Spleen (tissue), 11 donors: Measurements from ENCODE around the gene GPR180. TPM values are rescaled to one million over a fixed set of nuclear protein-coding genes. Genes with fewer than 3 reads are reported as not detected.
A peak's percentile ranks its signal among the peaks of the same experiment; 100 is the strongest.

ENCODE experiments used
- DNase-seq: peaks from one replicate; pipeline ENCODE4 v3.0.0-alpha.2; 2020
- H3K27ac ChIP-seq, 8 donors: fragments of 200-600 bp; sonication (generic) in 7 of 8; 1 replicate in 4 of 8; 2 replicates in 4 of 8; pipeline versions ENCODE4 v1.5.0 to v1.8.0; 2016 to 2021; ENCODE audit warnings: inconsistent platforms in 4 of 8, mild to moderate bottlenecking in 4 of 8, moderate library complexity in 1 of 8
- H3K27me3 ChIP-seq, 7 donors: fragments of 200-600 bp; sonication (generic) in 6 of 7; replicated peaks in 1 of 7; 1 replicate in 4 of 7; 2 replicates in 3 of 7; pipeline versions ENCODE4 v1.5.0 to v1.8.0; 2016 to 2021; ENCODE audit warnings: inconsistent platforms in 3 of 7, mild to moderate bottlenecking in 1 of 7
- H3K36me3 ChIP-seq, 6 donors: fragments of 200-600 bp; sonication (generic) in 5 of 6; 1 replicate in 4 of 6; 2 replicates in 2 of 6; pipeline versions ENCODE4 v1.5.0 to v1.8.0; 2016 to 2021; ENCODE audit warnings: inconsistent platforms in 2 of 6
- H3K4me1 ChIP-seq, 6 donors: fragments of 200-600 bp; sonication (generic) in 5 of 6; 1 replicate in 3 of 6; 2 replicates in 3 of 6; pipeline versions ENCODE4 v1.5.0 to v1.8.0; 2016 to 2021; ENCODE audit warnings: inconsistent platforms in 3 of 6
- H3K4me3 ChIP-seq, 8 donors: fragments of 200-600 bp; sonication (generic) in 7 of 8; 1 replicate in 4 of 8; 2 replicates in 4 of 8; pipeline versions ENCODE4 v1.5.0 to v1.8.0; 2016 to 2021; ENCODE audit warnings: inconsistent platforms in 4 of 8, mild to moderate bottlenecking in 4 of 8, moderate library complexity in 2 of 8
- H3K9me3 ChIP-seq, 8 donors: fragments of 200-600 bp; sonication (generic) in 7 of 8; 1 replicate in 4 of 8; 2 replicates in 4 of 8; pipeline versions ENCODE4 v1.5.0 to v1.8.0; 2016 to 2021; ENCODE audit warnings: inconsistent platforms in 4 of 8
- POLR2A ChIP-seq, 3 donors: fragments of 450-650 bp; IDR thresholded peaks; one replicate each; pipeline ENCODE4 v1.5.1; 2017; ENCODE audit warnings: antibody characterized with exemption in 3 of 3, mild to moderate bottlenecking in 1 of 3
- POLR2AphosphoS5 ChIP-seq, 3 donors: sonication (generic); formaldehyde crosslinking; IDR thresholded peaks; one replicate each; pipeline ENCODE4 v1.5.1; 2017; ENCODE audit warnings: antibody characterized with exemption in 3 of 3
- WGBS, 5 donors: extraction: QIAGEN DNeasy Blood & Tissue Kit in 3 of 5; methylation state at CpG; one replicate each; pipeline versions ENCODE4 v1.1.5 to v1.1.7; 2013 to 2018; 5-methylcytosine and 5-hydroxymethylcytosine counted together
- intact Hi-C: fragments of 100-400 bp; cut with DNase I; formaldehyde crosslinking; loops from one replicate; pipeline ENCODE4 v1.15.0; 2023; ENCODE audit warnings: low total_unique reads
- polyA plus RNA-seq, 3 donors: library from polyadenylated mRNA; stranded (reverse); fragments of 200-250 nt; gene quantifications; one replicate each; pipeline ENCODE4 v1.2.1, GENCODE V29; 2013
- total RNA-seq, 7 donors: library from RNA; depleted of rRNA in 3 of 7; stranded (reverse); fragments of >200 nt in 3 of 7; fragmentation: NEBNext Ultra II Directional in 4 of 7; extraction: Animal tissue kit (Norgen Biotek cat#: 25700) in 4 of 7; gene quantifications; one replicate each; pipeline versions ENCODE4 v1.1.0 to v1.2.1, GENCODE V29; 2016 to 2021
- TF ChIP-seq, protein P1 (sequence below), 11 experiments: fragments of 200-600 bp in 7 of 11; fragments of 450-650 bp in 4 of 11; sonication (generic) in 4 of 11; IDR thresholded peaks in 8 of 11; conservative IDR thresholded peaks in 3 of 11; 1 replicate in 7 of 11; 2 replicates in 4 of 11; pipeline versions ENCODE4 v1.4.0 to v1.8.0; 2016 to 2021; ENCODE audit warnings: antibody characterized with exemption in 11 of 11, inconsistent platforms in 4 of 11, mild to moderate bottlenecking in 1 of 11
- donor health status: healthy with polysubstance abuse.
- donor health status: DM: no; HTN: no; CAD: no; lungs with moderate emphysema.
- donor health status: DM: no; HTN: no; CAD: no.
- donor health status: Bipolar disorder and iron deficiency.
- donor health status: healthy.
- donor health status: DM: no; HTN: no; CAD: no.
- donor health status: DM: yes; HTN: yes; CAD: no.

GPR180 gene
- total and polyA plus RNA-seq, 10 donors: 1.2 to 8.6 (median 4.2) TPM

DNA sequence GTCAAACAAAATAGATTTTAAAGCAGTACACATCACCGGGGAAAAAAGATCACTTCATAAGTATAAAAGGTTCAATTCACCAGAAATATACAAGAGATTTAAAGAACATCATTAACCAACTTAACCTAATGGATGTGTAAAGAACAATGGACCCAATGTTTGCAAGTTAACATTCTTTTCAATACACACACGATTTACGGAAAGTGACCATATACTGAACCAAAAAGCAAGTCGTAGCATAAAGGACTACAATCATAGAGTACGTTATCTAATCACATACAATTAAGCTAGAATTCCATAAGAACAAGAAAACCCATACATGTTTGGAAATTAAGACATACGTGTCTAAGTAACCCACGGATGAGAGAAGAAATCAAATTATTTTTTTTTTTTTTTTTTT lies 15.3 kb upstream of the GPR180 start:
- Histone ChIP-seq H3K4me3 (no peak overlapping the region), H3K36me3 (peaks cover 0 to 88% (median 38%) of the 10 kb centered on the region in 6 donors), H3K27me3 (no peaks in the 10 kb centered on the region), H3K27ac (no peak overlapping the region), H3K4me1 (peaks cover 0 to 15% (median 4%) of the 10 kb centered on the region in 6 donors), H3K9me3 (no peaks in the 10 kb centered on the region)
- TF ChIP-seq POLR2A (IDR thresholded peaks at IDR 0.05): no peak
- TF ChIP-seq POLR2AphosphoS5 (IDR thresholded peaks at IDR 0.05): no peak
- TF ChIP-seq, protein P1, sequence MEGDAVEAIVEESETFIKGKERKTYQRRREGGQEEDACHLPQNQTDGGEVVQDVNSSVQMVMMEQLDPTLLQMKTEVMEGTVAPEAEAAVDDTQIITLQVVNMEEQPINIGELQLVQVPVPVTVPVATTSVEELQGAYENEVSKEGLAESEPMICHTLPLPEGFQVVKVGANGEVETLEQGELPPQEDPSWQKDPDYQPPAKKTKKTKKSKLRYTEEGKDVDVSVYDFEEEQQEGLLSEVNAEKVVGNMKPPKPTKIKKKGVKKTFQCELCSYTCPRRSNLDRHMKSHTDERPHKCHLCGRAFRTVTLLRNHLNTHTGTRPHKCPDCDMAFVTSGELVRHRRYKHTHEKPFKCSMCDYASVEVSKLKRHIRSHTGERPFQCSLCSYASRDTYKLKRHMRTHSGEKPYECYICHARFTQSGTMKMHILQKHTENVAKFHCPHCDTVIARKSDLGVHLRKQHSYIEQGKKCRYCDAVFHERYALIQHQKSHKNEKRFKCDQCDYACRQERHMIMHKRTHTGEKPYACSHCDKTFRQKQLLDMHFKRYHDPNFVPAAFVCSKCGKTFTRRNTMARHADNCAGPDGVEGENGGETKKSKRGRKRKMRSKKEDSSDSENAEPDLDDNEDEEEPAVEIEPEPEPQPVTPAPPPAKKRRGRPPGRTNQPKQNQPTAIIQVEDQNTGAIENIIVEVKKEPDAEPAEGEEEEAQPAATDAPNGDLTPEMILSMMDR (IDR thresholded peaks at IDR 0.05 in 8 of 11, conservative IDR thresholded peaks at IDR 0.05 in 3 of 11): no peak
- DNase-seq: no peak
- 94 to 96% (median 95%) methylated on average over 7 of the region's 7 CpGs for WGBS, 5 donors
- intact Hi-C loops: no loop called here

DNA sequence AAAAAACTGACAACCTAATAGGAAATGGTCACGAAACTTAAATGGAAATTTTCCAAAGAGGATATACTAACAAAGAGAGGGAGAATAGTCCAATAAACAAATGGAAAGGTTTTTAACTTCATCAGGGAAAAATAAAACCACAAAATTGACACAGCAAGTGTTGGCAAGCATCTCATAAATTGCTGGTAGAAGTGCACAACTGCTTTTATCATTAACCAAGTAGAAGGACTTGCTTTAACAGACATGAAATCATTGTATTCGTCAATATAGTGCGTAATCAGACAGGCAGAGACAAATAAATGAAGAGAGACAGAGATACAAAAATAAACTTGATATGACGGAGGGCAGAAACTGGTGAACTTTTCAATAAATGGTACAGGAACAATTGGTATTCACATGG lies 13.1 kb upstream of the GPR180 start:
- Histone ChIP-seq H3K4me3 (no peak overlapping the region), H3K36me3 (peaks cover 0 to 86% (median 34%) of the 10 kb centered on the region in 6 donors), H3K4me1 (peaks cover 0 to 30% (median 9%) of the 10 kb centered on the region in 6 donors), H3K9me3 (no peaks in the 10 kb centered on the region), H3K27me3 (no peaks in the 10 kb centered on the region), H3K27ac (no peak overlapping the region)
- TF ChIP-seq, protein P1 (IDR thresholded peaks at IDR 0.05 in 8 of 11, conservative IDR thresholded peaks at IDR 0.05 in 3 of 11): no peak
- TF ChIP-seq POLR2A (IDR thresholded peaks at IDR 0.05) (no peak), POLR2AphosphoS5 (IDR thresholded peaks at IDR 0.05) (no peak)
- intact Hi-C loops: no loop called here
- WGBS, 5 donors: 94 to 97% (median 96%) methylated on average over 4 of the region's 4 CpGs
- no peak for DNase-seq

DNA sequence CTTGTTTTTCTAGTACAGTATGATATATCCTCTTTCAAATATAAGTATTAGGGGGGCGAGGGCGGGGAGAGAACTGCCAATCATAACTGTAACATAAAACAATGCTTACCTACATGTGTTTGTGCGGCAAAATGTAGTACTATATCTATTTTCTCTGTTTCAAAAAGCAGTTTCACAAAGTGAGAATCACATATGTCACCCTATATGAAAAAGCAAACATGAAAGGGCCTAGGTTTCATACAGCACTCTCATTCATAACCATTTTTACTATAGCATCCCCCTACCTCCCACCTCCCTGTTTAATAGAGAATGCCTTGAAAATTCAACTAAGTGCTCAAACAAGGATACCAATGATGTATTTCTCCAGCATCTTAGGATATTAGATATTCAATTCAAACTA lies 10.9 kb upstream of the GPR180 start:
- no peaks in the 10 kb centered on the region for H3K9me3 ChIP-seq
- H3K27me3 ChIP-seq: no peaks in the 10 kb centered on the region
- no peak overlapping the region for H3K27ac ChIP-seq
- TF ChIP-seq, protein P1 (IDR thresholded peaks at IDR 0.05 in 8 of 11, conservative IDR thresholded peaks at IDR 0.05 in 3 of 11): no peak
- TF ChIP-seq POLR2AphosphoS5 (IDR thresholded peaks at IDR 0.05) (no peak), POLR2A (IDR thresholded peaks at IDR 0.05) (no peak)
- 87 to 97% (median 91%) methylated on average over 3 of the region's 3 CpGs for WGBS, 5 donors
- intact Hi-C loops: no loop called here
- H3K4me1 ChIP-seq: peaks cover 15 to 51% (median 29%) of the 10 kb centered on the region in 6 donors
- peaks cover 0 to 66% (median 27%) of the 10 kb centered on the region in 6 donors for H3K36me3 ChIP-seq
- no peak for DNase-seq
- no peak overlapping the region for H3K4me3 ChIP-seq

DNA sequence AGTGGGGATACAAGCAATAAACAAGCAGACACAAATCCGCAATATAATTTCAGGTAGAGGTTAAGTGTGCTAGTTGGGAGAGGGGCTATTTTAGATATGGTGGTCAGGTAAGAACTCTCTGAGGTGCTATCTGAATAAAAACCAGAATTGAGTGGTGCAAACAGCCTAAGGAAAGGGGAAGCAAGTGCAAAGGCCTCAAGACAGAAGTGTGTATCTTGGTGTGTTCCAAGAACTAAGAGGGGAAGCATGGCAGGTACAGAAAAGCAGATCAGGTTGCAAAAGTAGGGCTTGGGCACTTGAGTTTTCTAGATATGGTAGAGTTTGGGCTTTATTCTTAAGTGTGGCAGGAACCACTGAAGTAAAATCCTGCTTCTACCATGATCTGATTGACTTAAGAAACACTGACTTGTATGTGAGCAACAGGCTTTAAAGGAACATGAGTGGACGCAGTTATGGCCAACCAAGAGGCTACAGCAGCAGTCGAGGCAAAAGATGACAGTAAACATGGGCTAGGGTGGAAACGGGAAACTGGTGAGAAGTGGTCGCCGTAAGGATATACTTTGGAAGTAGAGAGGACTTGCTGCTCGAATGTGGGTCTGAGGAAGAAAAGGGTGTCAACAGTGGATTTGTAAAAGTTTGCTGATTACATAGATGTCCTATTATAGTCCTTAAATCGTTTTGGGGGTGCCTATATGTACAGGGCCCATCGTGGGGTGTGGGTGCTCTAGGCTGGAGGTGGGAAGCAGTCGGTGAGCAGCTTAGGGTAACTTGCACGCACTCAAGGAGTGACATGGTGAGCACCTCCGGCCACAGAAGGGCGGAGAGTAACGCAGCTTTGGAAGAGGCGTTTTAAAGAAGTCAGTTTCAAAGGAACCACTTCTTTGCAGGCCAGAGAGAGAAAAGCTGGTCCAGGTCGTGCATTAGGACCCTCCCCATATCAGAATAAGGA lies 6.4 kb upstream of the GPR180 start:
- H3K4me3 ChIP-seq: peak overlapping the region; percentile 62 to 89 (median 79)
- TF ChIP-seq, protein P1 (IDR thresholded peaks at IDR 0.05 in 8 of 11, conservative IDR thresholded peaks at IDR 0.05 in 3 of 11): no peak
- no peak for TF ChIP-seq POLR2AphosphoS5 (IDR thresholded peaks at IDR 0.05)
- no peak for TF ChIP-seq POLR2A (IDR thresholded peaks at IDR 0.05)

More for the DNA sequence above, 6.4 kb upstream of the GPR180 start:
- intact Hi-C loops: no loop called here
- H3K27me3 ChIP-seq: no peaks in the 10 kb centered on the region
- peaks cover 0 to 31% (median 21%) of the 10 kb centered on the region in 6 donors for H3K36me3 ChIP-seq
- peak overlapping the region; percentile 69 to 90 (median 86) for H3K27ac ChIP-seq
- H3K4me1 ChIP-seq: peaks cover 15 to 54% (median 33%) of the 10 kb centered on the region in 6 donors
- 7 to 9% (median 8%) methylated on average over 16 of the region's 16 CpGs for WGBS, 5 donors
- peak; percentile 81 for DNase-seq
- H3K9me3 ChIP-seq: no peaks in the 10 kb centered on the region
